Upper lobe of left lung (tissue), 6 donors: ENCODE measurements around the gene FAM228B. TPM values are rescaled to one million over a fixed set of nuclear protein-coding genes. Genes with fewer than 3 reads are reported as not detected.

Experiments
- ATAC-seq, 2 donors: fragments of 200-7000 bp; cut with Tn5 transposase; one replicate each; pipeline ENCODE4 v1.9.1; 2022; ENCODE audit warnings: mild to moderate bottlenecking in 2 of 2, moderate library complexity in 2 of 2; ENCODE audit not compliant: low FRiP score in 2 of 2
- DNase-seq, 2 donors: peaks; one replicate each; pipeline ENCODE4 v3.0.0-alpha.2; 2019 to 2020
- H3K27ac ChIP-seq, 4 donors: fragments of 200-600 bp; sonication (generic); one replicate each; pipeline ENCODE4 v1.5.1; 2016 to 2019
- H3K27me3 ChIP-seq, 4 donors: fragments of 200-600 bp; sonication (generic); one replicate each; pipeline ENCODE4 v1.5.1; 2017 to 2019
- H3K36me3 ChIP-seq, 4 donors: fragments of 200-600 bp; sonication (generic); one replicate each; pipeline ENCODE4 v1.5.1; 2016 to 2019
- H3K4me1 ChIP-seq, 4 donors: fragments of 200-600 bp; sonication (generic); one replicate each; pipeline ENCODE4 v1.5.1; 2018 to 2019
- H3K4me3 ChIP-seq, 4 donors: fragments of 200-600 bp; sonication (generic); one replicate each; pipeline ENCODE4 v1.5.1; 2017 to 2019; ENCODE audit warnings: mild to moderate bottlenecking in 2 of 4, moderate library complexity in 1 of 4
- H3K9me3 ChIP-seq, 4 donors: fragments of 200-600 bp; sonication (generic); one replicate each; pipeline ENCODE4 v1.5.1; 2018 to 2019
- EP300 ChIP-seq, 4 donors: sonication (generic); formaldehyde crosslinking; IDR thresholded peaks; one replicate each; pipeline ENCODE4 v1.5.1; 2017; ENCODE audit warnings: antibody characterized with exemption in 4 of 4, control low read depth in 2 of 4
- POLR2A ChIP-seq, 4 donors: fragments of 450-650 bp; IDR thresholded peaks; one replicate each; pipeline ENCODE4 v1.5.1; 2016 to 2017; ENCODE audit warnings: antibody characterized with exemption in 4 of 4, mild to moderate bottlenecking in 2 of 4
- POLR2AphosphoS5 ChIP-seq, 2 donors: sonication (generic); formaldehyde crosslinking; IDR thresholded peaks; one replicate each; pipeline ENCODE4 v1.5.1; 2017; ENCODE audit warnings: antibody characterized with exemption in 2 of 2
- WGBS, 2 donors: methylation state at CpG; one replicate each; pipeline ENCODE4 v1.1.5; 2017 to 2018; 5-methylcytosine and 5-hydroxymethylcytosine counted together
- total RNA-seq, 6 donors: library from RNA; depleted of rRNA in 4 of 6; stranded (reverse); fragments of >200 nt in 4 of 6; gene quantifications; one replicate each; pipeline versions ENCODE4 v1.1.0 to v1.2.1, GENCODE V29; 2016 to 2021
- TF ChIP-seq, protein P1 (sequence below), 6 experiments: fragments of 450-650 bp in 4 of 6; fragments of 200-600 bp in 2 of 6; sonication (generic) in 2 of 6; IDR thresholded peaks; one replicate each; pipeline ENCODE4 v1.5.1; 2016 to 2019; ENCODE audit warnings: antibody characterized with exemption in 6 of 6
- donor health status: DM: no; HTN: no; CAD: no; lungs with moderate emphysema.
- donor health status: DM: no; HTN: yes; CAD: no; lungs with severe emphysema.

The FAM228B gene
- total RNA-seq, 6 donors from 2014 or later, result 15.5 to 28.3 (median 22.8) TPM

DNA sequence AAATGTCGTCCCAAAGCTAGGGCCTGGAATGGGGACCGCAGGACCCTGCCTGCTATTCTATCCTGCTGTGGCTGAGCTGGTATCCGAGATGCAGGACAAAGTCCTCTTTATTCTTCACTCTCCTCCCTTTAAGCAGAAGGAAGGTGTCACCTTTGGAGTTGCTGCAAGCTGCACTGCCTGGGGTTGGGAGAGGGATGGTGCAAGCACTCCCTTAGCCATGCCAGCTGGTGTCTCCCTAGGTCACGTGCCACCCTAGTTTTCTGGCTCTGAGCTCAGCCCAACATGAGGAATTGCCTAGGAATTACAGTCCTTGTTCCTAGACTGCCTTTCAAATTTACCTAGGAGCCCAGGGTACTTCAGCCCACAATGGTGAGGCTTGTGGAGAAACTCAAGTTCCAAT is 30.2 kb downstream of the FAM228B start:
- Histone ChIP-seq H3K9me3 (no peaks in the 10 kb centered on the region), H3K27ac (no peak overlapping the region), H3K4me3 (no peak overlapping the region), H3K4me1 (no peaks in the 10 kb centered on the region), H3K27me3 (no peaks in the 10 kb centered on the region), H3K36me3 (peaks cover 0 to 11% (median 5%) of the 10 kb centered on the region in 4 donors)
- DNase-seq, result no peak
- no peak for TF ChIP-seq POLR2AphosphoS5 (IDR thresholded peaks at IDR 0.05)
- TF ChIP-seq POLR2A (IDR thresholded peaks at IDR 0.05), result no peak
- TF ChIP-seq, protein P1, sequence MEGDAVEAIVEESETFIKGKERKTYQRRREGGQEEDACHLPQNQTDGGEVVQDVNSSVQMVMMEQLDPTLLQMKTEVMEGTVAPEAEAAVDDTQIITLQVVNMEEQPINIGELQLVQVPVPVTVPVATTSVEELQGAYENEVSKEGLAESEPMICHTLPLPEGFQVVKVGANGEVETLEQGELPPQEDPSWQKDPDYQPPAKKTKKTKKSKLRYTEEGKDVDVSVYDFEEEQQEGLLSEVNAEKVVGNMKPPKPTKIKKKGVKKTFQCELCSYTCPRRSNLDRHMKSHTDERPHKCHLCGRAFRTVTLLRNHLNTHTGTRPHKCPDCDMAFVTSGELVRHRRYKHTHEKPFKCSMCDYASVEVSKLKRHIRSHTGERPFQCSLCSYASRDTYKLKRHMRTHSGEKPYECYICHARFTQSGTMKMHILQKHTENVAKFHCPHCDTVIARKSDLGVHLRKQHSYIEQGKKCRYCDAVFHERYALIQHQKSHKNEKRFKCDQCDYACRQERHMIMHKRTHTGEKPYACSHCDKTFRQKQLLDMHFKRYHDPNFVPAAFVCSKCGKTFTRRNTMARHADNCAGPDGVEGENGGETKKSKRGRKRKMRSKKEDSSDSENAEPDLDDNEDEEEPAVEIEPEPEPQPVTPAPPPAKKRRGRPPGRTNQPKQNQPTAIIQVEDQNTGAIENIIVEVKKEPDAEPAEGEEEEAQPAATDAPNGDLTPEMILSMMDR (IDR thresholded peaks at IDR 0.05), result no peak
- no peak for TF ChIP-seq EP300 (IDR thresholded peaks at IDR 0.05)
- ATAC-seq, result no peak
- WGBS, 2 donors, result 96 to 98% methylated on average over 4 of the region's 4 CpGs

DNA sequence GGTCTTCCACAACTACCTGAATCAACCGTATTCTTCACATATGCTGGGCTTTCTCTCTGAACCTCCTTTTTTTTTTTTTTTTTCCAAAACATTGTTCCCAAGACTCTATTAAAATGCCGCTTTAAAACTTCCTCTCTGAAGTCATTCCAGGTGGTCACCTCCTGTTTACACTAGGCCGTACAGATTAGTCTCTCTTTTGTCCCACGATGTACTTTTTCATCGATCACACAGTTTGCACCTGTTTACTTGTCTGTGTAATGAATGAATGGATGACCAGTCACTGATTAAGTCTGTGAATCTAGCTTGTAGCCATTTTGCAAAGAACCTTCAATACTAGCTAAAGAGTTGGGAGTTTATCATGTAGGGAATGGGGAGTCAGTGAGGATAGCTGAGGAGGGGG is 34.9 kb downstream of the FAM228B start:
- Histone ChIP-seq H3K4me3 (no peak overlapping the region), H3K36me3 (peaks cover 0 to 4% (median under 1%) of the 10 kb centered on the region in 4 donors), H3K27me3 (no peaks in the 10 kb centered on the region), H3K9me3 (no peaks in the 10 kb centered on the region), H3K4me1 (no peaks in the 10 kb centered on the region), H3K27ac (no peak overlapping the region)
- WGBS, 2 donors, result 74 to 81% methylated on average over 5 of the region's 5 CpGs
- no peak for TF ChIP-seq POLR2AphosphoS5 (IDR thresholded peaks at IDR 0.05)
- no peak for TF ChIP-seq EP300 (IDR thresholded peaks at IDR 0.05)
- TF ChIP-seq, protein P1 (IDR thresholded peaks at IDR 0.05), result no peak
- TF ChIP-seq POLR2A (IDR thresholded peaks at IDR 0.05), result no peak
- ATAC-seq, result no peak
- no peak for DNase-seq

DNA sequence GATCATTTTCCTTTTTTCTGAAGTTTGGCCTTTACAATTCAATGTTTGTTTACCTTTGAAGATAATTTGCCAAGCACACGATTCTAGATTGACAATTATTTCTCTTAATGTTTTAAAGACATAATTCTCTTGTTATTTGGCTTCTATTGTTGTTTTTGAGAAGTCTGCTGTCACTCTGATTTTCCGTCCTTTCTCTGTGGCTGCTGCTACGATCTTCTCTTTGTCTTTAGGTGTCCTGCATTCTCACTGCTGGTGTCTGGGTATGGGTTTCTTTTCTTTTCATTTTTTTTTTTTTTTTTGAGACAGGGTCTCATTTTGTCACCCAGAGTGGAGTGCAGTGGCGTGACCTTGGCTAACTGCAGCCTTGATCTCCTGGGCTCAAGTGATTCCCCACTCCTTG is 36.4 kb downstream of the FAM228B start:
- ATAC-seq (no peak), DNase-seq (no peak)
- WGBS, 2 donors, result 93 to 95% methylated on average over 4 of the region's 4 CpGs
- Histone ChIP-seq H3K4me1 (peaks cover 0 to 4% (median 0%) of the 10 kb centered on the region in 4 donors), H3K27ac (no peak overlapping the region), H3K9me3 (no peaks in the 10 kb centered on the region), H3K4me3 (no peak overlapping the region), H3K27me3 (no peaks in the 10 kb centered on the region), H3K36me3 (peaks cover 0 to 4% (median 0%) of the 10 kb centered on the region in 4 donors)
- no peak for TF ChIP-seq POLR2AphosphoS5 (IDR thresholded peaks at IDR 0.05)
- TF ChIP-seq, protein P1 (IDR thresholded peaks at IDR 0.05), result no peak
- no peak for TF ChIP-seq EP300 (IDR thresholded peaks at IDR 0.05)
- no peak for TF ChIP-seq POLR2A (IDR thresholded peaks at IDR 0.05)

DNA sequence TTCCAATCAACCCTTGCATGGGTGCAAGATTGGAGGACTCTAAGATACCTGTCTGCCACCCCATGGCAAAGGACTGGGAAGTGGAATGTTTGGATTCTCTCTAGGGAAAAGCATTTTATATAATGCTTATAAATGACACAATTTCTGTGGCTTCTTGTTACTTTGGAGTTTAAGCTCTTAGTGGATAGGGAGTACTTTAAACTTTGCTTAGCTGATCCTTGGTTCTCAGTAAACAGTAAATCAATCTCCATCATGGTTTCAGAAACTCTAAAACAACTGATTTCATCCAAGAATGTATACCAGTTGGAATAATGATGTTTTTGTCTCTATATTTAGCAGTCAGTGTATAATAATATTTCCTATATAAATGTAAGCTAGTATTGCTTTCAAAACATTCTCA is 37.5 kb downstream of the FAM228B start:
- Histone ChIP-seq H3K4me3 (no peak overlapping the region), H3K36me3 (peaks cover 0 to 4% (median 0%) of the 10 kb centered on the region in 4 donors)

DNA sequence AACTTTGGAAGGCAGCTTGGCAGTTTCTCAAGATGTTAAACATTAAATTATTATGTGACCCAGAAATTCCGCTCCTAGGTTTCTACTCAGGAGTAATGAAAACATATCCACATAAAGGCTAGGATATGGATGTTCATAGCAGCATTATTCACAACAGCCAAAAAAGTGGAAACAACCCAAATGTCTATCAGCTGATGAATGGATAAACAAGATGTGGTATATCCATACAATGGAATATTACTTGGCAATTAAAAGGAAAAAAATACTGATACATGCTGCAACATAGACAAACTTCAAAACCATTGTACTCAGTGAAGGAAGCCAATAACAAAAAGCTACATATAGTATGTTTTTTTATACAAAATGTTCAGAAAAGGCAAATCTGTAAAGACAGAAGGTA is 39.2 kb downstream of the FAM228B start:
- no peak for ATAC-seq

More for the DNA sequence above, 37.5 kb downstream of the FAM228B start:
- H3K9me3 ChIP-seq, result no peaks in the 10 kb centered on the region
- no peaks in the 10 kb centered on the region for H3K27me3 ChIP-seq
- DNase-seq (no peak), ATAC-seq (no peak)
- H3K4me1 ChIP-seq, result peaks cover 0 to 4% (median 0%) of the 10 kb centered on the region in 4 donors
- TF ChIP-seq POLR2A (IDR thresholded peaks at IDR 0.05), result no peak
- no peak for TF ChIP-seq EP300 (IDR thresholded peaks at IDR 0.05)
- TF ChIP-seq, protein P1 (IDR thresholded peaks at IDR 0.05), result no peak
- no peak for TF ChIP-seq POLR2AphosphoS5 (IDR thresholded peaks at IDR 0.05)
- no peak overlapping the region for H3K27ac ChIP-seq

More for the DNA sequence above, 39.2 kb downstream of the FAM228B start:
- no peaks in the 10 kb centered on the region for H3K9me3 ChIP-seq
- no peak for DNase-seq
- no peaks in the 10 kb centered on the region for H3K27me3 ChIP-seq
- H3K36me3 ChIP-seq, result peaks cover 0 to 4% (median 0%) of the 10 kb centered on the region in 4 donors
- no peak overlapping the region for H3K27ac ChIP-seq
- TF ChIP-seq POLR2AphosphoS5 (IDR thresholded peaks at IDR 0.05) (no peak), EP300 (IDR thresholded peaks at IDR 0.05) (no peak), POLR2A (IDR thresholded peaks at IDR 0.05) (no peak)
- TF ChIP-seq, protein P1 (IDR thresholded peaks at IDR 0.05), result no peak
- peaks cover 0 to 4% (median 0%) of the 10 kb centered on the region in 4 donors for H3K4me1 ChIP-seq
- no peak overlapping the region for H3K4me3 ChIP-seq
- 100% methylated on average over 1 of the region's 1 CpG for WGBS, 2 donors
